AG09309 (cell line): Measurements from ENCODE around the gene ISM1.
A peak's percentile ranks its signal among the peaks of the same experiment; 100 is the strongest.

Source experiments
- DNase-seq: peaks from one replicate; pipeline ENCODE4 v3.0.0-alpha.2; 2010; ENCODE audit warnings: low read depth
- H3K4me3 ChIP-seq: 2 replicates; pipeline ENCODE4 v1.5.1; 2011; ENCODE audit warnings: mild to moderate bottlenecking, low read depth, low read length, moderate library complexity; ENCODE audit not compliant: control insufficient read depth
- CTCF ChIP-seq: IDR thresholded peaks from 2 replicates; pipeline ENCODE4 v1.5.1; 2011; ENCODE audit warnings: mild to moderate bottlenecking, low read depth, low read length, inconsistent platforms; ENCODE audit not compliant: insufficient read depth, control insufficient read depth; ENCODE audit errors: missing control alignments

Gene ISM1

GRCh38 chr20:13299401-13299800 is 78.3 kb downstream of the ISM1 start:
- H3K4me3 ChIP-seq: no peak overlapping the region
- DNase-seq: no peak
- no peak for TF ChIP-seq CTCF

DNA sequence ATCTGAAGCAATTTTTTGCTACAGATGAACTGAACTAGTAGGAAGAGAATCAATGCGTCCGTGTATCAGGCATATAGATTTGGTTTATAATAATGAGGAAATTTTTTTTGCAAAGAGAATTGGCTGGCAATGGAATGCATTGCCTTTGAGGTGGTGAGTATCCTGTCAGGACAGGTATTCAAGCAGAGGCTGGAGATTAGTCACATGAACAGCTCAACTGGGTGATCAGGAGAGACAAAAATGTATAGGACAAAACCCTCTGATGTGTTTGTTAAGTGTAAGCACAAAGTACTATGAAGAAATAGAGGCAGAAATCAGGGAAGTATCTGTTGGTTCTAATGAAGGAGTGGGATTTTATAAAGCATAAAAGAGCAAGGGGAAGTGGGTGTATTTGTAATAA is 80.5 kb downstream of the ISM1 start:
- no peak for DNase-seq
- no peak for TF ChIP-seq CTCF
- no peak overlapping the region for H3K4me3 ChIP-seq

DNA sequence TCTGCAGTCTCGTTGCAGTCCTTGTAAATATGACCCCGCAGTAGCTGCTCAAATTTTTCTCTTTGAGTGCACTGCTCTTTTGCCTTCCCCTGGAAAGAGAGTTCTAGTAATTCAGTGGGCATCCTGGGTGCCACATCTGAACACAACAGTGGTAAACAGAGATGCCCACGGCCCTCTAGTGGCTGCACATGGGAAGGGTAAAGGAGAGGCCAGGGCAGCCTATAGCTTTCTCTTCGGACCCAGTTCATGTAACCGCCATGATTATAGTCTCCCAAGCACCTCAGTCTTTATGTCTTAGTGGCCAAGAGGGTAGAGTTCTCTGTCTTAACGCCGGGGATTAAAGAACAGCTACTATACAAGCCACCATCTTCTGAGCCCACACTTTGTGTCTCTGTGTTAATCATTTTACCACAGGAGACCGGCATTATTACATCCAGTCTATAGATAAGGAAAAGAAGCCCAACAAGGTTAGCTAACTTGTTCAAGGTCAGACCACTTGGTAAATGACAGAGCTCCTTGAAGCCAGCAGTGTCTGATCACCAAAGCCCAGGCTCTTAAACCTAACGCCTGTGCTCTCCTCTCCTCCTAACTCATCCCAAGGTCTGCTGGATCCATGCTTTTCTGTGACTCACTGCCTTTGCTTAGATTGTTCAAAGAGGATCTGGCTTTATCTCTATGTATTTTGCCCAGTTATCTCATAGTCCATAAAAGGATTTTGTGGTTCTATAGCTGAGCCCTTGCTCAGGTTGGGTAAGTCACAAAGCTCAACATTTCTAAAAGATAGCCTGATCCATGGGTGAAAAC is 81.8 kb downstream of the ISM1 start:
- H3K4me3 ChIP-seq: no peak overlapping the region
- no peak for DNase-seq
- peak; percentile 87 for TF ChIP-seq CTCF

DNA sequence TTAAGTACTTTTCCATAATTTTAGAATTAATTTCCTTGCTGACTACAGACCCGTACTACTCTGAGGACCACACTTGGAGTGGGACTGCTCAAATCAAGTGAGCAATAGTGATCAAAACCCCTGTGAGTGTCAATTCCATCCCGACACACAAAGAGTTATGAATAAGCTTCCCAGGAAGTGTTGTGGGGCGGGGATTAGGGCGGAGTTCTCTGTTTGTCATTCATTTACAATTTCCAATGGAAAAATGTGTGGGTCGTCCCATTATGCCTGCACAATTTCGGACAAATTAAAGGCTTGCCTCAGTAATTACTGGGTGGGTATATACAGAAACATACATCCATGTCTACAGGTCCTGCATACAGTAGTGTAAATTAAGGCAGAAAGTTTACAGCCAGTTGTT is 84.2 kb downstream of the ISM1 start:
- H3K4me3 ChIP-seq: no peak overlapping the region
- no peak for TF ChIP-seq CTCF

GRCh38 chr20:13307562-13308163 is 86.6 kb downstream of the ISM1 start:
- no peak overlapping the region for H3K4me3 ChIP-seq
- TF ChIP-seq CTCF: no peak
- no peak for DNase-seq

More for the DNA sequence above, 84.2 kb downstream of the ISM1 start:
- DNase-seq: no peak

DNA sequence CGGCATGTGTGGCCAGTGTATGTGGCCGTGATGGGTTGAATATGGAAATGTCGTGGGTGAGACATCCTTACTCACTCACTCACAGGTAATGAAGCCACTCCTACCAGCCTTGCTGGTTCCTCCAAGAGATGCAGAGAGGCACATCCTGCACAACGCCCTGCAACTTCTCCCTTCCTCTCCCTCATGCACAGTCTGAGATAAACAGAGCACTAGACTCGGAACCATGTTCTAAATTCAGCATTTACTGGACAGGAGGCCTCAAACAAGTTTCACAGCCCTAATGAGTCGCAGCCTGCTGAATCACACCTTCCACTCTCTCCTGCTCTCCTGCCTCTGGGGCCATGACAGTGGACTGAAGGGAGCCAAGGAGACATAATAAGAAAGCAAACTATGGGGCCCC is 91.2 kb downstream of the ISM1 start:
- no peak for DNase-seq
- H3K4me3 ChIP-seq: no peak overlapping the region
- TF ChIP-seq CTCF: no peak
